ENCODE measurements around the gene FBLIM1. TPM values are rescaled to one million over a fixed set of nuclear protein-coding genes. Genes with fewer than 3 reads are reported as not detected.

The FBLIM1 gene
- total RNA-seq, 1 donor from 2014 or later = 89.1 TPM

DNA sequence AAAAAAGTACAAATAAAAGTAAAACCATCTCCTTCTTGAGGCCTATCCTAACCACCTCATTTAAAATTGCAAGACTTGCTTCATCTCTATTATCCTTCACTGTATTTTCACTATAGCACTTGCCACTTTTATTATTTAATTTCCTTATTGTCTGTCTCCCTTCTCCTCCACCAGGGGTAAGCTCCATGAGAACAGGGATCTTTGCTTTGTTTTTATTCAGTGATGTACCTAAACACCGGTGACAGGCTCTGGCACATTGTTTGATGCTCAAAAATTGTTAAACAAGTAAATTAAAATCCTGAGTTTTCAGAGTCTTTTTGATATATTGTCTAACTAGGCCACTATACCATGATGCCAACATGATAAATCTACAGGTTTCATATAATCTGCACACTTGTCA is 71.7 kb downstream of the FBLIM1 start:
- TF ChIP-seq CTCF (IDR thresholded peaks at IDR 0.05; ENCODE audit: borderline replicate concordance) = no peak
- Histone ChIP-seq H3K9me3 (replicated peaks) (no peaks in the 10 kb centered on the region), H3K36me3 (no peaks in the 10 kb centered on the region), H3K4me3 (no peak overlapping the region), H3K4me1 (peaks cover 31% of the 10 kb centered on the region), H3K27ac (replicated peaks) (no peak overlapping the region), H3K27me3 (ENCODE audit: low read depth) (no peaks in the 10 kb centered on the region)
- intact Hi-C loops (cut with micrococcal nuclease) = no loop called here
- DNase-seq = no peak

DNA sequence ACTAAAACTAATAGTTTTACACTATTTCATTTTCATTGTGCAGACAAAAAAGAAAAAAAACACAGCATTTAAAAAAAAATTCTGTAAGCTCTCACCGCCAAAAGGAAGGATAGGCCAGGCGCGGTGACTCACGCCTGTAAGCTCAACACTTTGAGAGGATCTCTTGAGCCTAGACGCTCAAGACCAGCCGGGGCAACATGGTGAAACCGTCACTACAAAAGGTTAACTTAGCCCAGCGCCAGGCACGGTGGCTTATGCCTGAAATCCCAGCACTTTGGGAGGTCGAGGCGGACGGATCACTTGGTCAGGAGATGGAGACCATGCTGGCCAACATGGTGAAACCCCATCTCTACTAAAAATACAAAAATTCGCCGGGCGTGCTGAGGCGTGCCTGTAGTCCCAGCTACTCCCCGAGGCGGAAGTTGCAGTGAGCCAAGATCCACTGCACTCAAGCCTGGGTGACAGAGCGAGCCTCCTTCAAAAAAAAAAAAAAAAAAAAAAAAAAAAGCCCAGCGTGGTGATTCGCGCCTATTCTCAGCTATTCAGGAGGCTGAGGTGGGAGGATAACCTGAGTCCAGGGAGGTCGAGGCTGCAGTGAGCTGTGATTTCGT is 74.6 kb downstream of the FBLIM1 start:
- intact Hi-C loops (cut with micrococcal nuclease) = no loop called here
- Histone ChIP-seq H3K4me3 (peak overlapping the region; percentile 78), H3K4me1 (peaks cover 40% of the 10 kb centered on the region), H3K9me3 (replicated peaks) (no peaks in the 10 kb centered on the region), H3K27ac (replicated peaks) (peak overlapping the region; percentile 97), H3K36me3 (no peaks in the 10 kb centered on the region), H3K27me3 (ENCODE audit: low read depth) (no peaks in the 10 kb centered on the region)
- DNase-seq = peak; percentile 42
- TF ChIP-seq CTCF (IDR thresholded peaks at IDR 0.05; ENCODE audit: borderline replicate concordance) = no peak

GRCh38 chr1:15833842-15834405 is 75.3 kb downstream of the FBLIM1 start:
- Histone ChIP-seq H3K9me3 (replicated peaks) (no peaks in the 10 kb centered on the region), H3K4me1 (peaks cover 40% of the 10 kb centered on the region), H3K4me3 (peak overlapping the region; percentile 78), H3K36me3 (no peaks in the 10 kb centered on the region), H3K27ac (replicated peaks) (peak overlapping the region; percentile 97), H3K27me3 (ENCODE audit: low read depth) (no peaks in the 10 kb centered on the region)
- no peak for DNase-seq
- TF ChIP-seq CTCF (IDR thresholded peaks at IDR 0.05; ENCODE audit: borderline replicate concordance) = no peak
- intact Hi-C loops (cut with micrococcal nuclease) = no loop called here

- intact Hi-C loops (cut with micrococcal nuclease) = no loop called here
- H3K4me3 ChIP-seq = peak overlapping the region; percentile 78
- H3K27ac ChIP-seq (replicated peaks) = peak overlapping the region; percentile 97
- peak; percentile 91 for DNase-seq
- no peaks in the 10 kb centered on the region for H3K27me3 ChIP-seq (ENCODE audit: low read depth)
- no peak for TF ChIP-seq CTCF (IDR thresholded peaks at IDR 0.05; ENCODE audit: borderline replicate concordance)
- no peaks in the 10 kb centered on the region for H3K36me3 ChIP-seq
- H3K4me1 ChIP-seq = peaks cover 40% of the 10 kb centered on the region
- no peaks in the 10 kb centered on the region for H3K9me3 ChIP-seq (replicated peaks)
These were observed 76.0 kb downstream of the FBLIM1 start for GRCh38 chr1:15834406-15835204.

DNA sequence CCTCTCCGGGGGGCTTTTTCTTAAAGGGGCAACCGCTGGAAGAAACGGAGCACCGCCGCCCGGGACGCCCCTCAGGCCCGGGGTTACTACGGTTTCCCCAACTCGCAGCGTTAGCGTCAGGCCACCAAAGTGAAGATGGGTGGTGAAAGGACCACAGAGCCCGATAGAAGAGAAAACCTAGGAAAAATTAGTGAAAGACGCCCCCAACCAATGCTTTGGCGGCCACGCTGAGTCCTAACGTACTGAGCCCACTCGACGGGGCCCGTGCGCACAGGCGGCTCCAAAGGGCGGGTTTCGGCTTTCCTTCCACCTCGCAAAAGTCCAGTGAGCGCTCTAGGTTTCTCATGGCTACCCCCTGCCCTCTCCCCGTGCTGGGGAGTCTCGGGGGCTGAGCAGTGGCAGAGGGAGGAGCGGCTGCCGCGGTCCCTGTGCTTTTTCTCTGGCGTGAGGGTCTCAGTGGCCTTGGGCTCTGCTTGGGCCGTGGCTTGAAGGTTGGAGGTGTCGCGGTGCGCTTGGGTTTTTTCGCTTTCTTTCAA is 76.7 kb downstream of the FBLIM1 start:
- Histone ChIP-seq H3K36me3 (no peaks in the 10 kb centered on the region), H3K4me3 (peak overlapping the region; percentile 78), H3K27me3 (ENCODE audit: low read depth) (no peaks in the 10 kb centered on the region), H3K4me1 (peaks cover 40% of the 10 kb centered on the region), H3K27ac (replicated peaks) (peak overlapping the region; percentile 97), H3K9me3 (replicated peaks) (no peaks in the 10 kb centered on the region)
- TF ChIP-seq CTCF (IDR thresholded peaks at IDR 0.05; ENCODE audit: borderline replicate concordance) = peak; percentile 2
- no peak for DNase-seq
- intact Hi-C loops (cut with micrococcal nuclease) = no loop called here
